ENCODE data around the gene UPK1A.
"Not testable (repeated sequence)": the region's sequence is repeated elsewhere in the genome, so short reads cannot be mapped to it uniquely, and the experiment has no call there.

UPK1A gene

DNA sequence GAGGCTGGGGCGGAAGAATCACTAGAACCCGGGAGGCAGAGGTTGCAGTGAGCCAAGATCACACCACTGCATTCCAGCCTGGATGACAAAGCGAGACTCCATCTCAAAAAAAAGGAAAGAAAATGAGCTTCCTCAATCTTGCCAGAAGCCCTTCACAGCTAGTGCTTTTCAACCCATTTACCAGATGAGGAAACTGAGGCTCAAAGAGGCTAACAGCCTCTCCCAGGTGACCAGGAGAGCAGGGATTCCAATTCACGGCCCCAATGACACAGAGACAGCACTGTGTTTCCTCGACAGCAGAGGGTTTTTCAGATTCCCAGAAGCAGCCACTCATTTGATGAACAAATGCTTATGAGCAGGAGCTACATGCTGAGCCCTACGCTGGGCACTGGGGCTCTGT, 3.2 kb downstream of the UPK1A start:
- Histone ChIP-seq H3K9me3 (ENCODE audit: insufficient read depth, low read depth, low read length) (no peaks in the 10 kb centered on the region), H3K27me3 (ENCODE audit: insufficient read depth, low read length) (peaks cover 36% of the 10 kb centered on the region), H3K4me1 (ENCODE audit: insufficient read depth, low read length) (no peaks in the 10 kb centered on the region), H3K9ac (ENCODE audit: low read depth, low read length) (no peak overlapping the region), H3K27ac (ENCODE audit: low read length) (no peak overlapping the region), H3K4me3 (ENCODE audit: low read length) (no peak overlapping the region), H3K36me3 (ENCODE audit: insufficient read depth, low read depth, low read length) (no peaks in the 10 kb centered on the region)

DNA sequence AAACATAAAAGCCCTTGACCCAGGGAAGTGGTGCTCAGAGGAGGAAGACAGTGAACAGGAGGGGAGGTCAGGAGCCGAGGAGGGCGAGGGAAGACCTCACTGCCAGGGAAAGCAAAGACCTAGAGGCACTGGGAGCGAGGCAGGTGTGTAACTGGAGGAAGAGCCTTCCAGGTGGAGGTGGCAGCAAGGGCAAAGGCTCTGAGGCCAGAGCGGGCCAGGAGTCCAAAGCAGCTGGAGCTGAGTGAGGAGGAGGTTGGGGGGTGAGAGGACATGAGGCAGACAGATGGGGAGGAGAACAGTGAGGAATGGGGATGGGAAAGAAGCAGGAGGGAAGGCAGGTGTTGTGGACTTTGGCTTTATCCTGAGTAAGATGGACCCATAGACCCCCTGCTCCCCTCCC, 3.7 kb downstream of the UPK1A start:
- Histone ChIP-seq H3K27ac (ENCODE audit: low read length) (no peak overlapping the region), H3K4me1 (ENCODE audit: insufficient read depth, low read length) (no peaks in the 10 kb centered on the region), H3K27me3 (ENCODE audit: insufficient read depth, low read length) (peaks cover 36% of the 10 kb centered on the region), H3K4me3 (ENCODE audit: low read length) (no peak overlapping the region), H3K9me3 (ENCODE audit: insufficient read depth, low read depth, low read length) (no peaks in the 10 kb centered on the region), H3K9ac (ENCODE audit: low read depth, low read length) (no peak overlapping the region), H3K36me3 (ENCODE audit: insufficient read depth, low read depth, low read length) (no peaks in the 10 kb centered on the region)

DNA sequence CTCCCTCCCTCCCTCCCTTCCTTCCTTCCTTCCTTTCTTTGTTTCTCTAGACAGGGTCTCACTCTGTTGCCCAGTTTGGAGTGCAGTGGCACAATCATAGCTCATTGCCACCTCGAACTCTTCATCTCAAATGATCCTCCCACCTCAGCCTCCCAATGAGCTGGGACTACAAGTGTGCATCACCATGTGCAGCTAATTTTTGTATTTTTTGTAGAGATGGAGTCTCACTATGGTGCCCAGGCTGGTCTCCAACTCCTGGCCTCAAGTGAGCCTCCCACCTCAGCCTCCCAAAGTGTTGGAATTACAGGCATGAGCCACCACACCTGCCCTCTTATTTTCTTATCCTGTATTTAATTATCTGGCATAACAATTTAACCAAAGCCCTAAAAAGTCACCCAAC, 4.4 kb downstream of the UPK1A start:
- Histone ChIP-seq H3K9ac (ENCODE audit: low read depth, low read length) (no peak overlapping the region), H3K9me3 (ENCODE audit: insufficient read depth, low read depth, low read length) (no peaks in the 10 kb centered on the region), H3K4me3 (ENCODE audit: low read length) (no peak overlapping the region), H3K4me1 (ENCODE audit: insufficient read depth, low read length) (no peaks in the 10 kb centered on the region), H3K27me3 (ENCODE audit: insufficient read depth, low read length) (peaks cover 36% of the 10 kb centered on the region), H3K27ac (ENCODE audit: low read length) (no peak overlapping the region), H3K36me3 (ENCODE audit: insufficient read depth, low read depth, low read length) (no peaks in the 10 kb centered on the region)

DNA sequence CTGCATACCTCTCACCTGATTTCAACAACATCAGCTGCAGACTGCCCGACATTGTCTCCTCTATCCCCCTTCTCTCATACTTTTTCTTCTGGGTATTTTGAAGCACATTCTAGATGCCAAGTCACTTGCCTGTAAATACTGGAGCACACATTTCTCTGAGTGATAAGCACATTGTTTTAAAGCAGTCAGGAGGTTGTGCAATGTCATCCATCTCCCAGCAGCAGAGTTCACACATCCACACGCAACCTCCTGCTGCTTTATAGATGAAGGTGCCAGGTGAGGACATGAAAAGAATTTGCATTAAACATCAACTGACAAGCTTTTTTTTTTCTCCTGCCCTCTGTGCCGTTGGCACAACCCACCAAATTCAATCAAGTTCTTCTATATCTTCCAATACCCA, 5.5 kb downstream of the UPK1A start:
- H3K9me3 ChIP-seq (ENCODE audit: insufficient read depth, low read depth, low read length) = no peaks in the 10 kb centered on the region
- no peak overlapping the region for H3K4me3 ChIP-seq (ENCODE audit: low read length)
- no peak overlapping the region for H3K27ac ChIP-seq (ENCODE audit: low read length)
- no peak overlapping the region for H3K9ac ChIP-seq (ENCODE audit: low read depth, low read length)
- H3K4me1 ChIP-seq (ENCODE audit: insufficient read depth, low read length) = no peaks in the 10 kb centered on the region
- no peaks in the 10 kb centered on the region for H3K36me3 ChIP-seq (ENCODE audit: insufficient read depth, low read depth, low read length)
- H3K27me3 ChIP-seq (ENCODE audit: insufficient read depth, low read length) = peaks cover 36% of the 10 kb centered on the region

DNA sequence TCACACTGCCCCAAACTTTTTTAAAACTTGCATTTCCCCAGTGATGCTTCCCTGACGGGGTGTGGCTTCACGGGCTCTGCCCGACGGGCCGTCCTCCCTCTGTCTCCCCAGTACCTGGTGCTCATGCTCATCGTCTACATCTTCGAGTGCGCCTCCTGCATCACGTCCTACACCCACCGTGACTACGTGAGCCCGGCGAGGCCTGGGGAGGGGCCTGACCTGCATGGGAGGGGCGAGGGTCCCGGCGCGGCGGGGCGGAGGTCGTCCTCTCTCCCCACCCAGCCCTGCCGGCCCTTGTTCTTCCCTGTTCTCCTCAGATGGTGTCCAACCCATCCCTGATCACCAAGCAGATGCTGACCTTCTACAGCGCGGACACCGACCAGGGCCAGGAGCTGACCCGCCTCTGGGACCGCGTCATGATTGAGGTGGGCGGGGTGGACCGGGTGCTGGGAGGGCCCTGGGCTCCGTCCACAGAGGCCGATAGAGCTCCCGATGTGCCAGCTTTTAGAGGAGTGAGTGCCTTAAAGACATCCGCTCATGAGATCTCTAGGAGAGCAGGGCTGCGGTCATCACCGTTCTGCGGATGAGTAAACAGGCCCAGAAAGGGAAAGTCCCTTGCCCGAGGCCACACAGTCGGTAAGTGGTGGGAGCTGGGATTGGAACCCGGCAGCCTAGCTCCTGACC, 6.9 kb downstream of the UPK1A start:
- no peaks in the 10 kb centered on the region for H3K36me3 ChIP-seq (ENCODE audit: insufficient read depth, low read depth, low read length)
- peak overlapping the region; percentile 38; the same call in 1 of the 2 replicates for H3K9ac ChIP-seq (ENCODE audit: low read depth, low read length)
- no peaks in the 10 kb centered on the region for H3K9me3 ChIP-seq (ENCODE audit: insufficient read depth, low read depth, low read length)
- H3K27ac ChIP-seq (ENCODE audit: low read length) = no peak overlapping the region
- H3K4me3 ChIP-seq (ENCODE audit: low read length) = peak overlapping the region; percentile 75
- peaks cover 36% of the 10 kb centered on the region for H3K27me3 ChIP-seq (ENCODE audit: insufficient read depth, low read length)
- no peaks in the 10 kb centered on the region for H3K4me1 ChIP-seq (ENCODE audit: insufficient read depth, low read length)

DNA sequence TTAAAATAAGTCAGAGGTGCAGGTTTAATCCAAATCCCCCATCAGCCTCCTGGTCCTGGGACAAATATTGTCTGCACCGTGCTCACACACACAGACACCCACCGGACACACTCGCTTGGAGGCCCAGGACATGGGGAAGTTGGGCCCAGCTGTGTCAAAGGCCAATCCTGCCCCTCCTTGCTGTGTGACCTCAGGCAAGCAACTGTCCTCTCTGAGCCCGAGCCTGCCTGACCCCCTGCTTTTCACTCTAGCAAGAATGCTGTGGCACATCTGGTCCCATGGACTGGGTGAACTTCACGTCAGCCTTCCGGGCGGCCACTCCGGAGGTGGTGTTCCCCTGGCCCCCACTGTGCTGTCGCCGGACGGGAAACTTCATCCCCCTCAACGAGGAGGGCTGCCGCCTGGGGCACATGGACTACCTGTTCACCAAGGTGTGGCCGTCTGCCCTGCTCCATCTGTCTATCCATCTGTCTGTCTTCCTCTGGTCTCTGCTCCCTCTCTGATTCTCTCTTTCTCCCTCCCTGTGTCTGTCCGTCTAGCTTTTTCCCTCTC, 9.3 kb downstream of the UPK1A start:
- H3K9me3 ChIP-seq (ENCODE audit: insufficient read depth, low read depth, low read length) = no peaks in the 10 kb centered on the region
- no peak overlapping the region for H3K9ac ChIP-seq (ENCODE audit: low read depth, low read length)
- H3K4me1 ChIP-seq (ENCODE audit: insufficient read depth, low read length) = no peaks in the 10 kb centered on the region
- peaks cover 25% of the 10 kb centered on the region for H3K27me3 ChIP-seq (ENCODE audit: insufficient read depth, low read length)
- no peak overlapping the region for H3K4me3 ChIP-seq (ENCODE audit: low read length)
- no peak overlapping the region for H3K27ac ChIP-seq (ENCODE audit: low read length)
- H3K36me3 ChIP-seq (ENCODE audit: insufficient read depth, low read depth, low read length) = no peaks in the 10 kb centered on the region

DNA sequence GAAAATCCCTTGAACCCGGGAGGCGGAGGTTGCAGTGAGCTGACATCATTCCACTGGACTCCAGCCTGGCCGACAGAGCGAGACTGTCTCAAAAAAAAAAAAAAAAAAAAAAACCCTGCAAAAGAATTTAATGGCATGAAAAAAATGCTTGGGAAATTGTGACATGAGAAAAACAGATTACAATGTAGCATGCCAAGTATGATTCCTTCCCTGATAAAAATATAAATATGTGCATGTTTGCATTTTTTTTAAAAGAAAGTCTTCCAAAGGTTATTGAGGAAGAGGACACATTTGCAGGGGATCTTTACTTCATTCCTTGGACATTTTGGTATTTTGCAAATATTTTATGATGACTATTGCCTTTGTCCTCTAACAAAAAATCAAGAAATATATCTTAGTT, 23.5 kb downstream of the UPK1A start:
- Histone ChIP-seq H3K4me1 (ENCODE audit: insufficient read depth, low read length) (no peaks in the 10 kb centered on the region), H3K9me3 (ENCODE audit: insufficient read depth, low read depth, low read length) (no peaks in the 10 kb centered on the region), H3K36me3 (ENCODE audit: insufficient read depth, low read depth, low read length) (no peaks in the 10 kb centered on the region), H3K4me3 (ENCODE audit: low read length) (no peak overlapping the region), H3K27me3 (ENCODE audit: insufficient read depth, low read length) (no peaks in the 10 kb centered on the region), H3K9ac (ENCODE audit: low read depth, low read length) (no peak overlapping the region), H3K27ac (ENCODE audit: low read length) (no peak overlapping the region)

DNA sequence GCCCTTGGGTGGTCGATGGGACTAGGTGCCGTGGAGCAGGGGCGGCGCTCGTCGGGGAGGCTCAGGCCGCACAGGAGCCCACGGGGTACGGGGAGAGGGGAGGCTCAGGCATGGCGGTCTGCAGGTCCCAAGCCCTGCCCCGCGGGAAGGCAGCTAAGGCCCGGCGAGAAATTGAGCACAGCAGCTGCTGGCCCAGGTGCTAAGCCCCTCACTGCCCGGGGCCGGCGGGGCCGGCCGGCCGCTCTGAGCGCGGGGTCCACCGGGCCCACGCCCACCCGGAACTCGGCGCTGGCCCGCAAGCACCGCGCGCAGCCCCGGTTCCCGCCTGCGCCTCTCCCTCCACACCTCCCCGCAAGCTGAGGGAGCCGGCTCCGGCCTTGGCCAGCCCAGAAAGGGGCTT, 24.8 kb downstream of the UPK1A start:
- not testable (repeated sequence) for H3K9ac ChIP-seq (ENCODE audit: low read depth, low read length); H3K4me1 ChIP-seq (ENCODE audit: insufficient read depth, low read length); H3K36me3 ChIP-seq (ENCODE audit: insufficient read depth, low read depth, low read length); H3K9me3 ChIP-seq (ENCODE audit: insufficient read depth, low read depth, low read length); H3K4me3 ChIP-seq (ENCODE audit: low read length); H3K27me3 ChIP-seq (ENCODE audit: insufficient read depth, low read length); H3K27ac ChIP-seq (ENCODE audit: low read length)

DNA sequence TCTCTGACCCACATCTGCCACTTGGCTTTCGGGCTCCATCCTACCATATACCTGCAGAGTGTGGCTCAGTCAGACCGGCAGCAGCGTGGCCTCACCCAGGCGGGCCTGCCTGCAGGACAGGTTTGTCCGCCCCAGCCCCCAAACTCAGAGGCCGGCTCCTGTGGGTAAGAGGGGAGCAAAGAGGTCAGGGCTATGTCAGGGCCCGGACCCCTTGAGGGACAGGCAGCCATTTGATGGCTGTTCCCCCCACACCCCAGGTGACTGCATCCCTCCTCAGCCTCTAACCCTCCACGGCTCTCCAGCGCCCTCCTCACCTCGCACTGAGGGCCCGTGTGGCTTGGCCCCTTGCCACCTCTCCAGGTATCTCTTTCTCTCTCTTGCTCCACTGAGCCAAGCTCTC, 25.7 kb downstream of the UPK1A start:
- Histone ChIP-seq H3K9ac (ENCODE audit: low read depth, low read length) (no peak overlapping the region), H3K9me3 (ENCODE audit: insufficient read depth, low read depth, low read length) (no peaks in the 10 kb centered on the region), H3K27me3 (ENCODE audit: insufficient read depth, low read length) (no peaks in the 10 kb centered on the region), H3K36me3 (ENCODE audit: insufficient read depth, low read depth, low read length) (no peaks in the 10 kb centered on the region), H3K4me1 (ENCODE audit: insufficient read depth, low read length) (no peaks in the 10 kb centered on the region), H3K4me3 (ENCODE audit: low read length) (no peak overlapping the region), H3K27ac (ENCODE audit: low read length) (no peak overlapping the region)

DNA sequence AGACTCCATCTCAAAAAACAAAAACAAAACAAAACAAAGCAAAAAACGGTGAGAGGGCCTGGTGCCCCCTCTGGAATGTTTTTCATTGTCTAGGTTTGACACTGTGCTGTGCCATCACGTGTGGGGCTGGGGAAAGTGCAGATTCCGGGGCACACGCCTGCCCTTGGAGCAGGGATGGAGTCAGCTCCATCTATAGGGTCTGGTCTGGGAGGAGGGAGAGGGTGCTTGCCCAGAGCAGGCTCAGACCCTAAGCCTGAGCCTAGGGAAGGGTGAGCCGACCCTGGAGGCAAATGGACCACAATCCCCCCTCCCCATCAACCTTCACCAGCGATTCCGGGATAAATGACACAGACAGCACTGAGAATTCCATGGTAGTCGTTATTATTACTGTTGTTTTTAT, 27.1 kb downstream of the UPK1A start:
- Histone ChIP-seq H3K27me3 (ENCODE audit: insufficient read depth, low read length) (no peaks in the 10 kb centered on the region), H3K36me3 (ENCODE audit: insufficient read depth, low read depth, low read length) (no peaks in the 10 kb centered on the region), H3K27ac (ENCODE audit: low read length) (no peak overlapping the region), H3K9me3 (ENCODE audit: insufficient read depth, low read depth, low read length) (no peaks in the 10 kb centered on the region), H3K9ac (ENCODE audit: low read depth, low read length) (no peak overlapping the region), H3K4me1 (ENCODE audit: insufficient read depth, low read length) (no peaks in the 10 kb centered on the region), H3K4me3 (ENCODE audit: low read length) (no peak overlapping the region)

DNA sequence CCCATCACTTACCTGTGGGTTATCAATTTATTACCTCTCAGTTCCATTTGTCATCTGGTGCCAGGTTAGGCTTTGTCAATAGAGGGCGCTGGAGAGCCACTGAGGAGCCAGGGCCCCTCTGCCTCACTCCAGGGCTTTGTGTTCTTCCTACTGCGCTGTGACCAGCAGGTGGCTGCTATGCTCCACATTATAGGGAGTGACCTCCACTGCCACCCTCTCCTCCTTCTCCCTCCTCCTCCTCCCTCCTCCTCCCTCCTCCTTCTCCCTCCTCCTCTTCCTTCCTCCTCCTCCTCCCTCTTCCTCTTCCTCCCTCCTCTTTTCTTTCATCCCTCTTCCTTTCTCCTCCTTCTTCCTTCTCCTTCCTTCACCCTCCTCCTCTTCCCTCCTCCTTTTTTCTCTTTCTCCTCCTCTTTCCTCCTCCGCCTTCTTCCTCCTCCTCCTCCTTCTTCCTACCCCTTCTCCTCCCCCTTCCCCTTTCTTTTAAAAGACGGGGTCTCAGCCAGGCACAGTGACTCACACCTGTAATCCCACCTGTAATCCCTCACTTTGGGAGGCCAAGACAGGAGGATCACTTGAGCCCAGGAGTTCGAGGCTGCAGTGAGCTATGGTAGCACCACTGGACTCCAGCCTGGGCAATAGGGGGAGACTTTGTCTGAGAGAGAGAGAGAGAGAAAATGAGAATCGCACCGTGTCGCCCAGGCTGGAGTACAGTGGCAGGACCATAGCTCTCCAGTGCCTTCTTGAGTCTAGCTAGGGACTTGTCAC, 27.7 kb downstream of the UPK1A start:
- no peaks in the 10 kb centered on the region for H3K27me3 ChIP-seq (ENCODE audit: insufficient read depth, low read length)
- no peaks in the 10 kb centered on the region for H3K36me3 ChIP-seq (ENCODE audit: insufficient read depth, low read depth, low read length)
- no peak overlapping the region for H3K27ac ChIP-seq (ENCODE audit: low read length)
- H3K9ac ChIP-seq (ENCODE audit: low read depth, low read length) = no peak overlapping the region
- no peak overlapping the region for H3K4me3 ChIP-seq (ENCODE audit: low read length)
- no peaks in the 10 kb centered on the region for H3K9me3 ChIP-seq (ENCODE audit: insufficient read depth, low read depth, low read length)
- no peaks in the 10 kb centered on the region for H3K4me1 ChIP-seq (ENCODE audit: insufficient read depth, low read length)

DNA sequence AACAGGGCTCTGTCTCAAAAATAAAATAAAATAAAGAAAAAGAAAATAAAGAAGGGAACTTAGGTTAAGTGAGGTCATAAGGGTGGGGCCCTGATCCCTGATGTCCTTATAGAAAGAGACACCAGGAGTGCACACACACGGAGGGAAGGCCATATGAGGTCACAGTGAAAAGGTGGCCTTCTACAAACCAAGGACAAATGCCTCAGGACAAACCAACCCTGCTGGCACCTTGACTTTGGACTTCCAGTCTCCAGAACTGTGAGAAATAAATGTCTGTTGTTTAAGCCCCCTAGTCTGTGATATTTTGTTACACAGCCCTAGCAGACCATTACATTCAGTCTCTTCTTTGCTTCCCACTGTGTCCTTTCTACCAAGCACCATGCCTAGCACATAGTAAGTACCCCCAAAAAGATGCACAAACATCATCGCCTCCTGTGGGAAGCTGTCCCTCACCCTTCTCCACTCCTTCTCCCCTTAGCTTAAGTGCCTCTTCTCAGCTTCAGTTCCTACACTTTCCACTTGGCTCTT, 29.6 kb downstream of the UPK1A start:
- no peaks in the 10 kb centered on the region for H3K9me3 ChIP-seq (ENCODE audit: insufficient read depth, low read depth, low read length)
- no peak overlapping the region for H3K9ac ChIP-seq (ENCODE audit: low read depth, low read length)
- no peak overlapping the region for H3K27ac ChIP-seq (ENCODE audit: low read length)
- H3K27me3 ChIP-seq (ENCODE audit: insufficient read depth, low read length) = no peaks in the 10 kb centered on the region
- no peaks in the 10 kb centered on the region for H3K36me3 ChIP-seq (ENCODE audit: insufficient read depth, low read depth, low read length)
- H3K4me3 ChIP-seq (ENCODE audit: low read length) = no peak overlapping the region
- no peaks in the 10 kb centered on the region for H3K4me1 ChIP-seq (ENCODE audit: insufficient read depth, low read length)

Measured in iPS-20b (cell line).